Measurements from ENCODE around the gene SH3GL1.

The SH3GL1 gene

DNA sequence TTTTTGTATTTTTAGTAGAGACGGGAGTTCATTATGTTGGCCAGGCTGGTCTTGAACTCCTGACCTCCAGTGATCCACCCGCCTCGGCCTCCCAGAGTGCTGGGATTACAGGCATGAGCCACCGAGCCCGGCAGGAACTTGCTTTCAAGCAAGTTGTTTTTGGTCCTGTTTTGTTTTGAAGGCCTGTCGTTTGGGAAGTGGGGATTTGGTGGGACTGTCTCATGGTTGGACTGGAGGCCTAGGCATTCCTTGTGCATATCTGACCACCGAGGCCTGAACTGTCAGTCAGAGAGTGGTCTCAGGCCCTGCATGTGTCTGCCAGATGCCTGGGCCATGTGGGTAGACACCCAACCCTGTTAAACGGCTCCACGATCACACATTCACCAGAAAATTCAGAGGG lies 30.9 kb upstream of the SH3GL1 start:
- Histone ChIP-seq H3K27me3 (ENCODE audit: control insufficient read depth in 1 of 2, insufficient read depth in 2 of 2, low read length in 2 of 2) (no peaks in the 10 kb centered on the region), H3K9ac (ENCODE audit: low read length in 2 of 2) (no peak overlapping the region), H3K27ac (ENCODE audit: low read length) (no peak overlapping the region), H3K9me3 (ENCODE audit: control insufficient read depth in 2 of 2, low read length in 2 of 2) (no peaks in the 10 kb centered on the region), H3K36me3 (ENCODE audit: control insufficient read depth in 2 of 2, insufficient read depth in 2 of 2, low read length in 2 of 2) (peaks cover 0 to 2% of the 10 kb centered on the region in 2 donors), H3K4me1 (ENCODE audit: control insufficient read depth, insufficient read depth, low read length) (no peaks in the 10 kb centered on the region), H3K4me3 (ENCODE audit: low read length in 2 of 2) (no peak overlapping the region)

DNA sequence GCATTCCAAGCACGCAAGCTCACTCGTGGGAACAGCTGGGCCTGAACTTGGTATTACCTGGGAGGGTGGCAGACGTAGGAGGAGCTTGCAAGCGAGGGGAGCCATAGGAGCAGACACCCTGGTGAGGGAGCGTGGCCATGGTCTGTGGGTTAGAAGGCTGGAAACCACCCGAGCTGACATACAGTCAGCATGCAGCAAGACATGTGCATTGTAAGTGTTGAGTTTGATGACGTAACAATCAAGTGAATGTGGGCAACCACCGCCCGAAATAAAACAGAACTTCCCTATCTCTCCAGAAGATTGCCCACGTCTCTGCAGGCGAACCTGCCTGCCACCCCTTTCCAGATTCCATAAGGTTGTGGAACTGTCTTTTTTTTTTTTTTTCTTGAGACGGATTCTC lies 30.4 kb upstream of the SH3GL1 start:
- Histone ChIP-seq H3K9me3 (ENCODE audit: control insufficient read depth in 2 of 2, low read length in 2 of 2) (no peaks in the 10 kb centered on the region), H3K27ac (ENCODE audit: low read length) (no peak overlapping the region), H3K27me3 (ENCODE audit: control insufficient read depth in 1 of 2, insufficient read depth in 2 of 2, low read length in 2 of 2) (no peaks in the 10 kb centered on the region), H3K36me3 (ENCODE audit: control insufficient read depth in 2 of 2, insufficient read depth in 2 of 2, low read length in 2 of 2) (peaks cover 0 to 2% of the 10 kb centered on the region in 2 donors), H3K9ac (ENCODE audit: low read length in 2 of 2) (no peak overlapping the region), H3K4me1 (ENCODE audit: control insufficient read depth, insufficient read depth, low read length) (no peaks in the 10 kb centered on the region), H3K4me3 (ENCODE audit: low read length in 2 of 2) (no peak overlapping the region)

DNA sequence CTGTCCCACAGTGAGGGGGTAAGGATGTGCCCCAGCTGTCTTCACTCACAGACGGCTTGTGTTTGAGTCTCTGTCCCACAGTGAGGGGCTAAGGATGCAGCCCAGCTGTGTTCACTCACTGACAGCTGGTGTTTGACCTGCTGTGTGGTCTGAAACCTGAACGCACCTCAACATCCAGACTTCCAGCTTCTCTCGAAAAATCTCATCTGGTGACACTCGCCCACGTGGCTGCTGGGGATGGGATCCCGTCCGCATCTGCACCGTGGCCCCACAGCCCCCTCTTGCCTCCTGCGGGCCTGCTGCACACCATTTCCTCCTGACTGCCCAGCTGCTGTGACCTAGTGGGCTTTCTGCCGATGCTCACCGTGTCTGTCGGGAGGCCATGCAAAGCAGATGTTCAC lies 29.4 kb upstream of the SH3GL1 start:
- H3K27ac ChIP-seq (ENCODE audit: low read length), result no peak overlapping the region
- no peaks in the 10 kb centered on the region for H3K9me3 ChIP-seq (ENCODE audit: control insufficient read depth in 2 of 2, low read length in 2 of 2)
- no peak overlapping the region for H3K9ac ChIP-seq (ENCODE audit: low read length in 2 of 2)
- H3K4me1 ChIP-seq (ENCODE audit: control insufficient read depth, insufficient read depth, low read length), result no peaks in the 10 kb centered on the region
- peaks cover 0 to 2% of the 10 kb centered on the region in 2 donors for H3K36me3 ChIP-seq (ENCODE audit: control insufficient read depth in 2 of 2, insufficient read depth in 2 of 2, low read length in 2 of 2)
- no peak overlapping the region for H3K4me3 ChIP-seq (ENCODE audit: low read length in 2 of 2)
- H3K27me3 ChIP-seq (ENCODE audit: control insufficient read depth in 1 of 2, insufficient read depth in 2 of 2, low read length in 2 of 2), result no peaks in the 10 kb centered on the region

DNA sequence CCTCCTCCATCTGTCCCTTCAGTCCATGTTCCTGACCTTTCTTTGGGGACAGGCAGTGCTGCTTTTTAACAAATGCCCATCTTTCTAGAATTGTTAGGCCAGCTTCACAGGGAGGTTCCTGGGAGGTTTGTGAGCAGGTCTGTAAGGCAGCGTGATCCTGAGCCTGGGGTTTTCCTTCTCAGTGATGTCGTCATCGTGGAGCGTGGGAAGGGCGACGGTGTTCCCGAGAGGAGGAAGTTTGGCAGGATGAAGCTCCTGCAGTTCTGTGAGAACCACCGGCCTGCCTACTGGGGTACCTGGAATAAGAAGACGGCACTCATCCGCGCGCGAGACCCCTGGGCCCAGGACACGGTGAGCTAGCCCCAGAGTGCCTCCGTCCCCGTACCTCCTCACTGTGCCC lies 28.9 kb upstream of the SH3GL1 start:
- H3K4me1 ChIP-seq (ENCODE audit: control insufficient read depth, insufficient read depth, low read length), result no peaks in the 10 kb centered on the region
- H3K9me3 ChIP-seq (ENCODE audit: control insufficient read depth in 2 of 2, low read length in 2 of 2), result no peaks in the 10 kb centered on the region
- H3K4me3 ChIP-seq (ENCODE audit: low read length in 2 of 2), result no peak overlapping the region
- H3K36me3 ChIP-seq (ENCODE audit: control insufficient read depth in 2 of 2, insufficient read depth in 2 of 2, low read length in 2 of 2), result peaks cover 0 to 2% of the 10 kb centered on the region in 2 donors
- no peak overlapping the region for H3K27ac ChIP-seq (ENCODE audit: low read length)
- no peaks in the 10 kb centered on the region for H3K27me3 ChIP-seq (ENCODE audit: control insufficient read depth in 1 of 2, insufficient read depth in 2 of 2, low read length in 2 of 2)
- no peak overlapping the region for H3K9ac ChIP-seq (ENCODE audit: low read length in 2 of 2)

DNA sequence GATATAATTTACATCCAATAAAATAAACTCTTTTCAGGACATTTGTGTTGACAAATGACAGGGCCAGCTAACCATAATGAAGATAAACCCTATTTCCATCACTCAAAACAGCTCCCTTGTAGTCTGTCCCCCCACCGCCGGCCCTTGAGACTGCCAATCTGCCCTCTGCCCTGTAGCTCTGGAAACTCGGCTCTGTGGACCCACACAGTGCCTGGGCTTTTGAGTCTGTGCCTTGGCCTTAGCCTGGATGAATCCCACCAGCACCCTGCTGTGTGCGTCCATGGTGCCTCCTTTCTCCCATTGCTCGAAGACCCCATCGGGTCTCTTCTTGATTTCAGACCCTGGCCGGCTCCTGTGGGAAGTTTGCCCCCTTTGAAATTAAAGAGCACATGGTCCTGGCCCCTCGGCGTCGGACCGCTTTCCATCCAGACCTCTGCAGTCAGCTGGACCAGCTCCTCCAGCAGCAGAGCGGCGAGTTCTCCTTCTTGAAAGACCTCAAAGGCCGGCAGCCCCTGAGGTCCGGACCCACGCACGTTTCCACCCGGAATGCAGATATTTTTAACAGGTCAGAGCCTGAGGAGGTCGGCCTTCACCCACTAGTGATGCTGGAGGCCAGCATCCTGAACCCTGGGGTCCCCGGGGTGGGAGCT lies 28.1 kb upstream of the SH3GL1 start:
- Histone ChIP-seq H3K4me3 (ENCODE audit: low read length in 2 of 2) (no peak overlapping the region), H3K4me1 (ENCODE audit: control insufficient read depth, insufficient read depth, low read length) (no peaks in the 10 kb centered on the region), H3K9me3 (ENCODE audit: control insufficient read depth in 2 of 2, low read length in 2 of 2) (no peaks in the 10 kb centered on the region), H3K36me3 (ENCODE audit: control insufficient read depth in 2 of 2, insufficient read depth in 2 of 2, low read length in 2 of 2) (peaks cover 0 to 6% of the 10 kb centered on the region in 2 donors), H3K9ac (ENCODE audit: low read length in 2 of 2) (no peak overlapping the region), H3K27me3 (ENCODE audit: control insufficient read depth in 1 of 2, insufficient read depth in 2 of 2, low read length in 2 of 2) (no peaks in the 10 kb centered on the region), H3K27ac (ENCODE audit: low read length) (no peak overlapping the region)

DNA sequence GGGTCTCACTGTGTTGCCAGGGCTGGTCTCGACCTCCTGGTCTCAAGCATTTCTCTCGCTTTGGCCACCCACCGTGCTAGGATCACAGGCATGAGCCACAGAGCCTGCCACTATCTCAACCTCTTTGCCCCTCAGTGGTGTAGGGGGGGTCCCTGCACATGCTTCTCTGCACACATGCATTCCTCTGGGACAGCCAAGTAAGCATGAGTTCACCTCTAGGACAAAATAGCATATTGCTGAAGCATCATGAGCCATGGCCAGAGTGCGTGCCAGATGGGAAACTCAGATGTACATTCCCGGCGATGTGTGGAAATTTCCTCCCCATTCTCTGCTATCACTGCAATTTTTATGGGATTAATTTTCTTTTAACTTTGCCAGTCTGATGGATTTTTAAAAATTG lies 25.2 kb upstream of the SH3GL1 start:
- Histone ChIP-seq H3K36me3 (ENCODE audit: control insufficient read depth in 2 of 2, insufficient read depth in 2 of 2, low read length in 2 of 2) (peaks cover 0 to 9% of the 10 kb centered on the region in 2 donors), H3K4me1 (ENCODE audit: control insufficient read depth, insufficient read depth, low read length) (no peaks in the 10 kb centered on the region), H3K27ac (ENCODE audit: low read length) (no peak overlapping the region), H3K9me3 (ENCODE audit: control insufficient read depth in 2 of 2, low read length in 2 of 2) (no peaks in the 10 kb centered on the region), H3K27me3 (ENCODE audit: control insufficient read depth in 1 of 2, insufficient read depth in 2 of 2, low read length in 2 of 2) (no peaks in the 10 kb centered on the region), H3K4me3 (ENCODE audit: low read length in 2 of 2) (no peak overlapping the region), H3K9ac (ENCODE audit: low read length in 2 of 2) (no peak overlapping the region)

DNA sequence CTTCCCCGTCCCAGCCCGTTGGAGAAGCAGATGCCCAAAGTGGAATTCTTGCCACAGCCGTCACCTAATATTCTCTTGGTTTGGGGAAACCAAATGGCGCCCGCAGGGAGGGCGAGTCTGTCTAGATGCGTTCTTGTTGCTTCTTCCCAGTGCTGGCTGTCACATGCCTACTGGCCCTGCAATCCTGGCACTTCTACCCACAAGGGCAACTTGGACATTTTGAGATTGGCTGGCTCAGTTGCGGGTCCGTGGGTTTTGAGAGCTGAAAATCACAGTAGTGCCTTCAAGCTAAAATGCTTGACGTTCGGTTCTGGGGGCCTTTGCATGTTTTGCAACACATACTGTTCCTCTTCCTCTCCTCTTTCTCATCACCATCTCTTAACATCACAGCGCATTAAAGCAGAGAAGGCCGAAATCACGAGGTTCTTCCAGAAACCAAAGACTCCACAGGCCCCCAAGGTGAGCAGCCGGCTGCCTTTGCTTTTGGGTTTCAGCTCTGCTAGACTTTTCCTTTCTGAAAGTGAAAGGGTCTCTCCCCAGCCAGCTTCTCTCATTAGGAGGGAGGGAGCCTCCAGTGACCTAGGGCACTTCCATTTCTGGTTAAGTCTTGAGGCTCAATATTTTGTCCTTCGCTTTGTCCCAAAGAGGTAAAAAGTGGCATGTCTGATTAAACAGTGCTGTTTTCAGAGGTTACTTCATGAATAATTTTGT lies 23.2 kb upstream of the SH3GL1 start:
- H3K9me3 ChIP-seq (ENCODE audit: control insufficient read depth in 2 of 2, low read length in 2 of 2), result no peaks in the 10 kb centered on the region
- H3K4me1 ChIP-seq (ENCODE audit: control insufficient read depth, insufficient read depth, low read length), result no peaks in the 10 kb centered on the region
- H3K27me3 ChIP-seq (ENCODE audit: control insufficient read depth in 1 of 2, insufficient read depth in 2 of 2, low read length in 2 of 2), result no peaks in the 10 kb centered on the region
- H3K27ac ChIP-seq (ENCODE audit: low read length), result no peak overlapping the region
- no peak overlapping the region for H3K4me3 ChIP-seq (ENCODE audit: low read length in 2 of 2)
- no peak overlapping the region for H3K9ac ChIP-seq (ENCODE audit: low read length in 2 of 2)
- peaks cover 0 to 9% of the 10 kb centered on the region in 2 donors for H3K36me3 ChIP-seq (ENCODE audit: control insufficient read depth in 2 of 2, insufficient read depth in 2 of 2, low read length in 2 of 2)

DNA sequence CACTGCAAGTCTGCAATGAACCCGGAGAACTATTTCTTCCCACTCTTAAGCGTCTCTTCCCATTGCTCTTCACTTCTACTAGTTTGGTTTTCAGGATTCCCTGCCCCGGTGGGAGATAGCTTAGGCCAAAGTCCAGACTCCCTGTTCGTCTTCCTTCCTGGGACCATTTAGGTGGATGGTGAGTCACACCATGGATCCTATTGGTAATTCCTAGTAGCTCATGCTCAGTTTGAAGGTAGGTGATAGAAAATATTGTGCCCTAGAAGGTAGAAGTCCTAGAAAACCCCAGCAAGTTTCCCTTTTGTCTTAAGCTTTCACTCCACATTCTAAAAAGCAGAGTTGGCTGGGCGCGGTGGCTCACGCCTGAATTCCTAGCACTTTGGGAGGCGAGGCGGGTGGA lies 15.9 kb upstream of the SH3GL1 start:
- Histone ChIP-seq H3K4me3 (ENCODE audit: low read length in 2 of 2) (no peak overlapping the region), H3K9me3 (ENCODE audit: control insufficient read depth in 2 of 2, low read length in 2 of 2) (no peaks in the 10 kb centered on the region), H3K27ac (ENCODE audit: low read length) (no peak overlapping the region), H3K27me3 (ENCODE audit: control insufficient read depth in 1 of 2, insufficient read depth in 2 of 2, low read length in 2 of 2) (peaks cover 0 to 2% of the 10 kb centered on the region in 2 donors), H3K36me3 (ENCODE audit: control insufficient read depth in 2 of 2, insufficient read depth in 2 of 2, low read length in 2 of 2) (no peaks in the 10 kb centered on the region), H3K4me1 (ENCODE audit: control insufficient read depth, insufficient read depth, low read length) (peaks cover 7% of the 10 kb centered on the region), H3K9ac (ENCODE audit: low read length in 2 of 2) (no peak overlapping the region)

DNA sequence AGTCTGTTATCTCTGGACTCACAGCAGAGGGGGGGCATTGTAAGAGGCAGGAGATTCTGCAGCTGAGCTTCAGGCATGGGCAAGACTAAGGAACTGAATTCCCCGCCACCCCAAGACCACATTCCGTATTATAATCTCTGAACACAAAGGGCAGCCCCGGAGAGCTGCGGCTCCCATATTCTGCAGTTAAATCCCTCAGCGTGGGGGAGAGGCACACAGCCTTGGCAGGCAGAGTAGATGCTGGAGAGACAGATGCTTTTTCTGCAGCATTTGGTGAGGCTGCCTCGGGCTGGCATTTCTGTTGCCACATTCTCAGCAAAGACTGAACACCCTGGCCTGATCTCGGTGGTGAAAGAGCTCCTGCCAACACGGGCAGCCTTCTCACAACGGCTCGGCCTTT lies 15.0 kb upstream of the SH3GL1 start:
- H3K4me3 ChIP-seq (ENCODE audit: low read length in 2 of 2), result no peak overlapping the region
- peaks cover 7% of the 10 kb centered on the region for H3K4me1 ChIP-seq (ENCODE audit: control insufficient read depth, insufficient read depth, low read length)
- no peak overlapping the region for H3K9ac ChIP-seq (ENCODE audit: low read length in 2 of 2)
- H3K27me3 ChIP-seq (ENCODE audit: control insufficient read depth in 1 of 2, insufficient read depth in 2 of 2, low read length in 2 of 2), result peaks cover 0 to 2% of the 10 kb centered on the region in 2 donors
- no peaks in the 10 kb centered on the region for H3K9me3 ChIP-seq (ENCODE audit: control insufficient read depth in 2 of 2, low read length in 2 of 2)
- no peaks in the 10 kb centered on the region for H3K36me3 ChIP-seq (ENCODE audit: control insufficient read depth in 2 of 2, insufficient read depth in 2 of 2, low read length in 2 of 2)
- no peak overlapping the region for H3K27ac ChIP-seq (ENCODE audit: low read length)

DNA sequence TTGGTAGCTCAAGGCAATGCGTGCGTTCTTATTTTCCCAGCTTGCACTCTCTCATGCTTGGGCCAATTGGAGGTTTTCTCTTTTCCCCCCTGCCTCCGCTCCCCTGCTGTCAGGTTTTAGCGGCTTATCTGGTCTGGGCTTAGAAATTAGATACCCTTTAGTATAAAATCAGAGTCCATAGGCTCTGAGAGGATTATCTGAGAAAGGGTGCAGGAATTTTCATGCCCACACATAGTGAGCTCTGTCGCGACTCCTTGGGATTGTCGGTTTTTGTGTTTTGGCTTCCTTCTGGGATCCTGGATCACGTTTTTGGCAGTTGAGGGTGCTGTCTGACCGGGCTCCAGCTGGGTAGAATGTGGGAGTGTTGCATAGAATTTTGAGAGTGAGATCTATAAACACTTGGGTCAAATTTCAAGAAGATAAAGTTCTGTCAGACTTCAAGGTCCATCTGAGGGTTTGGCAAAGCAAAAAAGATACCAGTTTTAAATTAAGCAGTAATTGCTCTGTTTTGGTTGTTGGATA lies 14.5 kb upstream of the SH3GL1 start:
- Histone ChIP-seq H3K9me3 (ENCODE audit: control insufficient read depth in 2 of 2, low read length in 2 of 2) (no peaks in the 10 kb centered on the region), H3K4me3 (ENCODE audit: low read length in 2 of 2) (no peak overlapping the region), H3K27ac (ENCODE audit: low read length) (no peak overlapping the region), H3K4me1 (ENCODE audit: control insufficient read depth, insufficient read depth, low read length) (peaks cover 7% of the 10 kb centered on the region), H3K27me3 (ENCODE audit: control insufficient read depth in 1 of 2, insufficient read depth in 2 of 2, low read length in 2 of 2) (peaks cover 0 to 2% of the 10 kb centered on the region in 2 donors), H3K9ac (ENCODE audit: low read length in 2 of 2) (no peak overlapping the region), H3K36me3 (ENCODE audit: control insufficient read depth in 2 of 2, insufficient read depth in 2 of 2, low read length in 2 of 2) (no peaks in the 10 kb centered on the region)
